COR-L47 (cell line): ENCODE measurements around the gene TNK2.
"Not testable (repeated sequence)": the region's sequence is repeated elsewhere in the genome, so short reads cannot be mapped to it uniquely, and the experiment has no call there.

ENCODE experiments used
- DNase-seq: peaks from one replicate; lab custom pipeline; 2025; lab: John Stamatoyannopoulos, UW

Gene TNK2

GRCh38 chr3:195907934-195908693 is at the start of gene TNK2:
TNK2 (minus strand) TSS chr3:195908551; CDS start chr3:195888588, 19,963 bp downstream.
- DNase-seq: peak; percentile 30

GRCh38 chr3:195956577-195956976 is 48.2 kb upstream of the TNK2 start:
- no peak for DNase-seq

- not testable (repeated sequence) for DNase-seq
Observed at GRCh38 chr3:195955416-195955841, 47.1 kb upstream of the TNK2 start.

GRCh38 chr3:195954752-195955119 is 46.4 kb upstream of the TNK2 start:
- not testable (repeated sequence) for DNase-seq

GRCh38 chr3:195954052-195954751 is 45.9 kb upstream of the TNK2 start:
- DNase-seq: not testable (repeated sequence)

GRCh38 chr3:195952590-195952989 is 44.2 kb upstream of the TNK2 start:
- DNase-seq: not testable (repeated sequence)

- DNase-seq: not testable (repeated sequence)
Observed at GRCh38 chr3:195951443-195952177, 43.3 kb upstream of the TNK2 start.

- DNase-seq: not testable (repeated sequence)
Observed at GRCh38 chr3:195950731-195951130, 42.4 kb upstream of the TNK2 start.

GRCh38 chr3:195950164-195950563 is 41.8 kb upstream of the TNK2 start:
- DNase-seq: not testable (repeated sequence)

- DNase-seq: not testable (repeated sequence)
Observed at GRCh38 chr3:195946910-195947699, 38.8 kb upstream of the TNK2 start.

GRCh38 chr3:195941265-195941815 is 33.0 kb upstream of the TNK2 start:
- DNase-seq: not testable (repeated sequence)

GRCh38 chr3:195940806-195941205 is 32.5 kb upstream of the TNK2 start:
- not testable (repeated sequence) for DNase-seq

- not testable (repeated sequence) for DNase-seq
Observed at GRCh38 chr3:195939526-195940470, 31.4 kb upstream of the TNK2 start.

- DNase-seq: not testable (repeated sequence)
Observed at GRCh38 chr3:195933044-195933430, 24.7 kb upstream of the TNK2 start.

- no peak for DNase-seq
Observed at GRCh38 chr3:195932418-195933043, 24.2 kb upstream of the TNK2 start.

- no peak for DNase-seq
Observed at GRCh38 chr3:195931582-195932273, 23.4 kb upstream of the TNK2 start.

- DNase-seq: no peak
Observed at GRCh38 chr3:195929452-195929851, 21.1 kb upstream of the TNK2 start.

- DNase-seq: no peak
Observed at GRCh38 chr3:195921334-195921791, 13.0 kb upstream of the TNK2 start.

GRCh38 chr3:195918176-195918575 is 9.8 kb upstream of the TNK2 start:
- no peak for DNase-seq
